HEK293T (cell line): ENCODE measurements around the gene DMRTB1.

ENCODE experiments used
- CTCF ChIA-PET: fragments of 350-600 bp; formaldehyde crosslinking; extraction: SDS; loops from one replicate; lab custom pipeline; 2021; ENCODE audit warnings: antibody characterized with exemption, inconsistent platforms; lab: Yijun Ruan, JAX
- POLR2A ChIA-PET: fragments of 350-600 bp; formaldehyde crosslinking; extraction: SDS; loops from one replicate; lab custom pipeline; 2020; ENCODE audit warnings: antibody characterized with exemption, inconsistent platforms; lab: Yijun Ruan, JAX
- DNase-seq: peaks from one replicate; pipeline ENCODE4 v3.0.0; 2012; ENCODE audit warnings: mixed read lengths; ENCODE audit errors: extremely low spot score
- ARNT ChIP-seq: fragments of 450-650 bp; IDR thresholded peaks from 2 replicates; pipeline ENCODE4 v1.6.1; 2017; ENCODE audit warnings: mild to moderate bottlenecking
- BHLHE40 ChIP-seq: fragments of 450-650 bp; IDR thresholded peaks from 2 replicates; pipeline ENCODE4 v1.6.1; 2016; ENCODE audit warnings: mild to moderate bottlenecking, moderate library complexity, borderline replicate concordance
- CTBP1 ChIP-seq: fragments of 450-650 bp; IDR thresholded peaks from 2 replicates; pipeline ENCODE4 v1.6.1; 2016; ENCODE audit warnings: borderline replicate concordance
- ELF4 ChIP-seq: fragments of 450-650 bp; IDR thresholded peaks from 2 replicates; pipeline ENCODE4 v1.6.1; 2017; ENCODE audit warnings: antibody characterized with exemption
- FOXA1 ChIP-seq: fragments of 450-650 bp; IDR thresholded peaks from 2 replicates; pipeline ENCODE4 v1.6.1; 2016; ENCODE audit warnings: mild to moderate bottlenecking
- FOXK2 ChIP-seq: fragments of 450-650 bp; IDR thresholded peaks from 2 replicates; pipeline ENCODE4 v1.6.1; 2016; ENCODE audit warnings: mild to moderate bottlenecking
- FOXM1 ChIP-seq: fragments of 450-650 bp; IDR thresholded peaks from 2 replicates; pipeline ENCODE4 v1.6.1; 2017; ENCODE audit warnings: mild to moderate bottlenecking, borderline replicate concordance
- HDGF ChIP-seq: fragments of 450-650 bp; IDR thresholded peaks from 2 replicates; pipeline ENCODE4 v1.6.1; 2017; ENCODE audit warnings: antibody characterized with exemption, borderline replicate concordance
- L3MBTL2 ChIP-seq: fragments of 450-650 bp; conservative IDR thresholded peaks from 2 replicates; pipeline ENCODE4 v1.6.1; 2016; ENCODE audit warnings: mild to moderate bottlenecking
- LEF1 ChIP-seq: fragments of 450-650 bp; IDR thresholded peaks from 2 replicates; pipeline ENCODE4 v1.6.1; 2017; ENCODE audit warnings: mild to moderate bottlenecking, borderline replicate concordance
- NFRKB ChIP-seq: fragments of 450-650 bp; IDR thresholded peaks from 2 replicates; pipeline ENCODE4 v1.6.1; 2016; ENCODE audit warnings: mild to moderate bottlenecking, moderate library complexity
- SP1 ChIP-seq: fragments of 450-650 bp; IDR thresholded peaks from 2 replicates; pipeline ENCODE4 v1.6.1; 2017
- SUZ12 ChIP-seq: fragments of 450-650 bp; IDR thresholded peaks from 2 replicates; pipeline ENCODE4 v1.6.1; 2016; ENCODE audit warnings: mild to moderate bottlenecking
- TARDBP ChIP-seq: fragments of 450-650 bp; IDR thresholded peaks from 2 replicates; pipeline ENCODE4 v1.6.1; 2016
- ZNF384 ChIP-seq: fragments of 450-650 bp; IDR thresholded peaks from 2 replicates; pipeline ENCODE4 v1.6.1; 2016
- TF ChIP-seq, protein P1 (sequence below): fragments of 450-650 bp; IDR thresholded peaks from 2 replicates; pipeline ENCODE4 v1.6.1; 2016

Gene DMRTB1

DNA sequence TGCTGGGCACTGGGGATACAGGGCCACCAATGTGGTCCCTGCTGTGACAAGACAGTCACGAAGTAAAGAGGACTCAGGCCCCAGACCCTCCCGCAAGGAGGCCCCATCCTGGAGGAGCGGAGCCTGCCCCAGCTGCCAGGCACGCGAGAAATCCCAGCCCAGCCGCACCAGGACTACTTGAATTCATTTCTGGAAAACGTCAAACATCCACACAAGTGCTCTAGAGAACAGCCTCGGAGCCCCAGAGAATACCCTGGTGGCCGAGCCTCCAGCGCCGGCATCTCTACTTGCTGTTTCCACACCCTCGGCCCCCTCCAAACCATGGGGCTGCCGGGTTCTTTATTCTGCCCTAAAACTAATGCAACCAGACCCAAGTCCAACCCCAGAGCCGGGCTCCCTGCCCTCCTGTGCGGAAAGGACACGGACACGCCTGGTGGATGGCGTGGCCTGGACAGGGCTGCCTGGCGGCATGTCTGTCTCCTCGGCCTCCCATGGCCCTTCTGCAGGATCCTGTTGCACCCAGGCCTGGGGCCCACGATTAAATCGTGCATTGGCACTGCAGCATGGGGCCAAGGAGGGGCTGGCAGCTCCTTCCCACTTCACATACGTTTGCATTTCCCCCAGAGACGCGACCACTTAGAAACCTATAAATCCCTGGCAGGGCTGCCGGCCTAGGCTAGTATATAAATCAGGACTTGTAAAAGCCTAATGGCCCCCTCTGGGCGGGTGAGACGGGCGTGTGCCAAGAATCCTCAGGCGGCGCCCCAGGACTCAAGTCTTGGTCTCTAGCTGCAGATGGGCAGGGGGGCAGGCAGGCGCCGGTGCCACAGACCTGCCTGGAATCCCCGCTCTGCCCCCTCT lies 41.2 kb downstream of the DMRTB1 start:
- CTCF ChIA-PET, result interaction anchor here (0.6 kb wide), 1 partner anchor 14 kb away, joined by 4 read pairs; no protein-coding TSS in a partner anchor
- TF ChIP-seq NFRKB, result no peak
- TF ChIP-seq, protein P1, sequence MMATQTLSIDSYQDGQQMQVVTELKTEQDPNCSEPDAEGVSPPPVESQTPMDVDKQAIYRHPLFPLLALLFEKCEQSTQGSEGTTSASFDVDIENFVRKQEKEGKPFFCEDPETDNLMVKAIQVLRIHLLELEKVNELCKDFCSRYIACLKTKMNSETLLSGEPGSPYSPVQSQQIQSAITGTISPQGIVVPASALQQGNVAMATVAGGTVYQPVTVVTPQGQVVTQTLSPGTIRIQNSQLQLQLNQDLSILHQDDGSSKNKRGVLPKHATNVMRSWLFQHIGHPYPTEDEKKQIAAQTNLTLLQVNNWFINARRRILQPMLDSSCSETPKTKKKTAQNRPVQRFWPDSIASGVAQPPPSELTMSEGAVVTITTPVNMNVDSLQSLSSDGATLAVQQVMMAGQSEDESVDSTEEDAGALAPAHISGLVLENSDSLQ, result peak; percentile 60
- POLR2A ChIA-PET, result no interaction called here
- no peak for DNase-seq

- TF ChIP-seq CTBP1 (no peak), HDGF (no peak), SP1 (no peak), TARDBP (no peak), LEF1 (no peak), NFRKB (no peak), FOXM1 (no peak), FOXA1 (no peak), L3MBTL2 (no peak), ELF4 (no peak), FOXK2 (no peak), ZNF384 (no peak)
- DNase-seq, result no peak
- ChIA-PET CTCF (no interaction called here), POLR2A (no interaction called here)
These were observed 42.1 kb downstream of the DMRTB1 start for GRCh38 chr1:53501065-53502005.

GRCh38 chr1:53502641-53503432 lies 43.6 kb downstream of the DMRTB1 start:
- POLR2A ChIA-PET, result no interaction called here
- DNase-seq, result no peak

GRCh38 chr1:53503433-53504217 lies 44.4 kb downstream of the DMRTB1 start:
- TF ChIP-seq BHLHE40 (no peak), L3MBTL2 (no peak)
- TF ChIP-seq, protein P1, result no peak
- no peak for DNase-seq
- CTCF ChIA-PET, result no interaction called here
- POLR2A ChIA-PET, result no interaction called here

More at GRCh38 chr1:53502641-53503432, 43.6 kb downstream of the DMRTB1 start:
- CTCF ChIA-PET, result no interaction called here
- TF ChIP-seq FOXA1 (no peak), ARNT (no peak)

- CTCF ChIA-PET, result no interaction called here
These were observed 45.7 kb downstream of the DMRTB1 start for GRCh38 chr1:53504901-53505300.

More at GRCh38 chr1:53504901-53505300, 45.7 kb downstream of the DMRTB1 start:
- no peak for TF ChIP-seq NFRKB
- no peak for TF ChIP-seq HDGF
- no peak for TF ChIP-seq L3MBTL2
- TF ChIP-seq TARDBP, result no peak
- TF ChIP-seq SP1, result no peak
- TF ChIP-seq, protein P1, result no peak
- no peak for TF ChIP-seq BHLHE40
- no peak for TF ChIP-seq CTBP1
- TF ChIP-seq ARNT, result no peak
- no peak for TF ChIP-seq LEF1
- no peak for TF ChIP-seq FOXM1
- TF ChIP-seq SUZ12, result no peak
- TF ChIP-seq ELF4, result no peak
- TF ChIP-seq FOXK2, result no peak
- no peak for TF ChIP-seq FOXA1
- no peak for TF ChIP-seq ZNF384
- POLR2A ChIA-PET, result no interaction called here
- DNase-seq, result no peak
